NOMO-1 treated with dmso at 0.1 percent for 144 hours (cell line): ENCODE measurements around the gene PTPN4.

Experiments
- DNase-seq: peaks from one replicate; lab custom pipeline; 2025; ENCODE audit not compliant: unreplicated experiment; lab: John Stamatoyannopoulos, UW

The PTPN4 gene

GRCh38 chr2:119759451-119760236, at the start of gene PTPN4:
Gene PTPN4 (plus strand): TSS chr2:119759922. CDS start chr2:119809854, 49,932 bp downstream.
- DNase-seq = peak; percentile 100

- DNase-seq = no peak
Observed at GRCh38 chr2:119710281-119710680, 49.4 kb upstream of the PTPN4 start.

- DNase-seq = no peak
Observed at GRCh38 chr2:119711352-119711751, 48.4 kb upstream of the PTPN4 start.

GRCh38 chr2:119712571-119712970, 47.2 kb upstream of the PTPN4 start:
- DNase-seq = no peak

GRCh38 chr2:119713819-119714490, 45.8 kb upstream of the PTPN4 start:
- DNase-seq = no peak

GRCh38 chr2:119715409-119716283, 44.1 kb upstream of the PTPN4 start:
- DNase-seq = no peak

GRCh38 chr2:119716284-119716672, 43.4 kb upstream of the PTPN4 start:
- DNase-seq = no peak

GRCh38 chr2:119718501-119719260, 41.0 kb upstream of the PTPN4 start:
- DNase-seq = no peak

- DNase-seq = no peak
Observed at GRCh38 chr2:119719261-119719627, 40.5 kb upstream of the PTPN4 start.

GRCh38 chr2:119721043-119721442, 38.7 kb upstream of the PTPN4 start:
- no peak for DNase-seq

GRCh38 chr2:119721462-119721861, 38.3 kb upstream of the PTPN4 start:
- DNase-seq = no peak

- no peak for DNase-seq
Observed at GRCh38 chr2:119721904-119722303, 37.8 kb upstream of the PTPN4 start.

- DNase-seq = no peak
Observed at GRCh38 chr2:119723186-119723585, 36.5 kb upstream of the PTPN4 start.

GRCh38 chr2:119723784-119724467, 35.8 kb upstream of the PTPN4 start:
- no peak for DNase-seq

GRCh38 chr2:119724656-119725485, 34.9 kb upstream of the PTPN4 start:
- no peak for DNase-seq

GRCh38 chr2:119727493-119727892, 32.2 kb upstream of the PTPN4 start:
- no peak for DNase-seq

- no peak for DNase-seq
Observed at GRCh38 chr2:119728421-119728820, 31.3 kb upstream of the PTPN4 start.

- no peak for DNase-seq
Observed at GRCh38 chr2:119730671-119731177, 29.0 kb upstream of the PTPN4 start.

GRCh38 chr2:119731983-119732382, 27.7 kb upstream of the PTPN4 start:
- DNase-seq = no peak
